H1 (cell line): ENCODE data around the gene SUMF1.

Experiments used
- BACH1 ChIP-seq: IDR thresholded peaks from 2 replicates; pipeline ENCODE4 v1.6.1; 2012; ENCODE audit warnings: low read length, improper control_type of control experiment
- CTCF ChIP-seq, 3 experiments: IDR thresholded peaks; 1 replicate in 2 of 3; 2 replicates in 1 of 3; pipeline versions ENCODE4 v1.5.1 to v1.6.1; 2011; ENCODE audit warnings: low read length in 3 of 3, mild to moderate bottlenecking in 3 of 3, inconsistent platforms in 2 of 3, low read depth in 1 of 3, moderate library complexity in 1 of 3; ENCODE audit not compliant: insufficient read depth in 1 of 3; ENCODE audit errors: control extremely low read depth in 1 of 3
- EZH2 ChIP-seq: fragments of 200-600 bp; sonication (generic); IDR thresholded peaks from 2 replicates; pipeline ENCODE4 v1.7.1; 2012; ENCODE audit warnings: low read depth, mild to moderate bottlenecking, moderate library complexity, low read length, inconsistent platforms; ENCODE audit not compliant: severe bottlenecking

GRCh38 chr3:4351872-4352271, 115.2 kb downstream of the SUMF1 start:
- no peak for TF ChIP-seq EZH2
- no peak for TF ChIP-seq BACH1
- TF ChIP-seq CTCF (IDR thresholded peaks at IDR 0.05; ENCODE audit: control extremely low read depth in 1 of 3, insufficient read depth in 1 of 3, low read depth in 1 of 3, low read length in 3 of 3) = no peak
